HPDE6-E6E7 (cell line): ENCODE measurements around the gene TAF9B.
"Not testable (repeated sequence)": the region's sequence is repeated elsewhere in the genome, so short reads cannot be mapped to it uniquely, and the experiment has no call there.

Experiments used
- DNase-seq: peaks from one replicate; pipeline ENCODE4 v3.0.0; 2011; ENCODE audit warnings: missing footprints; ENCODE audit errors: extremely low spot score

TAF9B gene

GRCh38 chrX:78139160-78140123 lies at the start of gene TAF9B:
TSS of gene TAF9B (minus strand) at chrX:78139650. CDS start at chrX:78139611, 39 bp downstream.
- peak; percentile 62 for DNase-seq

- no peak for DNase-seq
These were observed 43.4 kb upstream of the TAF9B start for GRCh38 chrX:78182881-78183280.

- no peak for DNase-seq
These were observed 41.9 kb upstream of the TAF9B start for GRCh38 chrX:78181307-78181706.

GRCh38 chrX:78168065-78168464 lies 28.6 kb upstream of the TAF9B start:
- DNase-seq, result peak; percentile 8

- no peak for DNase-seq
These were observed 26.0 kb upstream of the TAF9B start for GRCh38 chrX:78165425-78165824.

- not testable (repeated sequence) for DNase-seq
These were observed 23.7 kb upstream of the TAF9B start for GRCh38 chrX:78163175-78163574.

GRCh38 chrX:78160711-78161110 lies 21.3 kb upstream of the TAF9B start:
- DNase-seq, result not testable (repeated sequence)

- DNase-seq, result not testable (repeated sequence)
These were observed 18.4 kb upstream of the TAF9B start for GRCh38 chrX:78157846-78158245.

- not testable (repeated sequence) for DNase-seq
These were observed 17.9 kb upstream of the TAF9B start for GRCh38 chrX:78157373-78157772.

- DNase-seq, result not testable (repeated sequence)
These were observed 7.6 kb upstream of the TAF9B start for GRCh38 chrX:78147002-78147540.

GRCh38 chrX:78140206-78140605 lies 756 bp upstream of the TAF9B start:
- DNase-seq, result no peak

GRCh38 chrX:78133238-78133960 lies 6.1 kb downstream of the TAF9B start:
- DNase-seq, result no peak

- DNase-seq, result no peak
These were observed 8.3 kb downstream of the TAF9B start for GRCh38 chrX:78131117-78131516.

- DNase-seq, result no peak
These were observed 9.1 kb downstream of the TAF9B start for GRCh38 chrX:78130396-78130795.

- DNase-seq, result no peak
These were observed 9.7 kb downstream of the TAF9B start for GRCh38 chrX:78129714-78130113.

GRCh38 chrX:78125781-78126180 lies 13.7 kb downstream of the TAF9B start:
- not testable (repeated sequence) for DNase-seq

- no peak for DNase-seq
These were observed 14.3 kb downstream of the TAF9B start for GRCh38 chrX:78125148-78125547.

- DNase-seq, result no peak
These were observed 15.1 kb downstream of the TAF9B start for GRCh38 chrX:78124307-78124706.

GRCh38 chrX:78123190-78123589 lies 16.3 kb downstream of the TAF9B start:
- DNase-seq, result no peak

GRCh38 chrX:78119521-78120227 lies 19.8 kb downstream of the TAF9B start:
- DNase-seq, result no peak

GRCh38 chrX:78118628-78119027 lies 20.8 kb downstream of the TAF9B start:
- no peak for DNase-seq

- DNase-seq, result no peak
These were observed 22.7 kb downstream of the TAF9B start for GRCh38 chrX:78116766-78117165.
